ENCODE measurements around the gene DMXL1.

DMXL1 gene

GRCh38 chr5:119067450-119067849, 3.4 kb upstream of the DMXL1 start:
- H3K9me3 ChIP-seq (ENCODE audit: insufficient read depth, low read length, severe bottlenecking) = no peaks in the 10 kb centered on the region
- H3K36me3 ChIP-seq (ENCODE audit: insufficient read depth, low read length) = no peaks in the 10 kb centered on the region; the same call in 1 of the 2 replicates
- DNase-seq (no peak), ATAC-seq (ENCODE audit: insufficient read depth, low read depth) (no peak)
- H3K4me2 ChIP-seq (ENCODE audit: insufficient read depth, low read length) = no peak overlapping the region
- H3K4me3 ChIP-seq (ENCODE audit: low read depth in 1 of 2, low read length in 2 of 2) = no peak overlapping the region
- H3K79me2 ChIP-seq (ENCODE audit: insufficient read depth, low read length) = peaks cover 21% of the 10 kb centered on the region
- no peaks in the 10 kb centered on the region for H3K27me3 ChIP-seq (ENCODE audit: insufficient read depth, low read length, poor library complexity)
- no peak overlapping the region for H2AFZ ChIP-seq (ENCODE audit: low read depth, low read length)
- H4K20me1 ChIP-seq (ENCODE audit: insufficient read depth, low read length) = no peaks in the 10 kb centered on the region
- TF ChIP-seq CTCF (IDR thresholded peaks at IDR 0.05; ENCODE audit: borderline replicate concordance, extremely low read depth, low read length, poor library complexity, severe bottlenecking) = no peak
- TF ChIP-seq EZH2 (IDR thresholded peaks at IDR 0.05; ENCODE audit: borderline replicate concordance, low read depth, low read length, severe bottlenecking) = no peak
- peaks cover 16% of the 10 kb centered on the region for H3K4me1 ChIP-seq (ENCODE audit: insufficient read depth, low read length)
- H3K9ac ChIP-seq (ENCODE audit: low read depth, low read length) = no peak overlapping the region
- no peak overlapping the region for H3K27ac ChIP-seq (ENCODE audit: low read length)

GRCh38 chr5:119070578-119070827, 384 bp upstream of the DMXL1 start:
- Histone ChIP-seq H3K27me3 (ENCODE audit: insufficient read depth, low read length, poor library complexity) (no peaks in the 10 kb centered on the region), H3K4me1 (ENCODE audit: insufficient read depth, low read length) (peaks cover 43% of the 10 kb centered on the region), H3K27ac (ENCODE audit: low read length) (peak overlapping the region; percentile 83), H3K4me3 (ENCODE audit: low read depth in 1 of 2, low read length in 2 of 2) (peak overlapping the region; percentile 59 to 96; a peak in 3 of 4 replicates), H2AFZ (ENCODE audit: low read depth, low read length) (peak overlapping the region; percentile 87), H3K79me2 (ENCODE audit: insufficient read depth, low read length) (peaks cover 51% of the 10 kb centered on the region), H3K36me3 (ENCODE audit: insufficient read depth, low read length) (no peaks in the 10 kb centered on the region; the same call in 1 of the 2 replicates), H3K4me2 (ENCODE audit: insufficient read depth, low read length) (peak overlapping the region; percentile 71), H3K9me3 (ENCODE audit: insufficient read depth, low read length, severe bottlenecking) (no peaks in the 10 kb centered on the region), H4K20me1 (ENCODE audit: insufficient read depth, low read length) (no peaks in the 10 kb centered on the region), H3K9ac (ENCODE audit: low read depth, low read length) (peak overlapping the region; percentile 87)
- TF ChIP-seq EZH2 (IDR thresholded peaks at IDR 0.05; ENCODE audit: borderline replicate concordance, low read depth, low read length, severe bottlenecking) (no peak), CTCF (IDR thresholded peaks at IDR 0.05; ENCODE audit: borderline replicate concordance, extremely low read depth, low read length, poor library complexity, severe bottlenecking) (peak; percentile 30)
- no peak for DNase-seq
- ATAC-seq (ENCODE audit: insufficient read depth, low read depth) = peak; percentile 70

DNA sequence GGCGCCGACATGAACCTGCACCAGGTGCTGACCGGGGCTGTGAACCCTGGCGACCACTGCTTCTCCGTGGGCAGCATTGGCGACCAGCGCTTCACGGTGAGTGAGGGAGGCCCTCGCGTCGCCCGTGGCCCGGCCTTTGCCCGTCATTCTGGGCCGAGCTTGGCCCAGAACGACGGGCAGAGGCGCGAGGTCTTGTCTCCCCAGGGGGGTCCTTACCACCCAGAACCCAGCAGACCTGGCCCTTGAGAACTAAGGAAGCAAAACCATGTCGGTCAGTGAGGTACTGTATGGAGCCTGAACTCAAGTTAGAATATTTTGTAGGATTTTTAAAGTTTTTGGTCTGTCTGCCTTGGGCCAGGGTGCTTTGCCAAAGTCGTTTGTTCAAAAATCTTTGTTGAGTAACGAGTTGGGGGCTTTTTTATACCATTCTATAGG, 691 bp downstream of the DMXL1 start:
- Histone ChIP-seq H3K4me3 (ENCODE audit: low read depth in 1 of 2, low read length in 2 of 2) (peak overlapping the region; percentile 59 to 96), H3K4me1 (ENCODE audit: insufficient read depth, low read length) (peaks cover 48% of the 10 kb centered on the region), H3K36me3 (ENCODE audit: insufficient read depth, low read length) (no peaks in the 10 kb centered on the region; the same call in 1 of the 2 replicates), H4K20me1 (ENCODE audit: insufficient read depth, low read length) (no peaks in the 10 kb centered on the region), H3K27me3 (ENCODE audit: insufficient read depth, low read length, poor library complexity) (no peaks in the 10 kb centered on the region), H2AFZ (ENCODE audit: low read depth, low read length) (peak overlapping the region; percentile 87), H3K4me2 (ENCODE audit: insufficient read depth, low read length) (peak overlapping the region; percentile 71), H3K27ac (ENCODE audit: low read length) (peak overlapping the region; percentile 83), H3K79me2 (ENCODE audit: insufficient read depth, low read length) (peaks cover 62% of the 10 kb centered on the region), H3K9ac (ENCODE audit: low read depth, low read length) (peak overlapping the region; percentile 87), H3K9me3 (ENCODE audit: insufficient read depth, low read length, severe bottlenecking) (no peaks in the 10 kb centered on the region)
- TF ChIP-seq CTCF (IDR thresholded peaks at IDR 0.05; ENCODE audit: borderline replicate concordance, extremely low read depth, low read length, poor library complexity, severe bottlenecking) = no peak
- TF ChIP-seq EZH2 (IDR thresholded peaks at IDR 0.05; ENCODE audit: borderline replicate concordance, low read depth, low read length, severe bottlenecking) = no peak
- DNase-seq (no peak), ATAC-seq (ENCODE audit: insufficient read depth, low read depth) (0 out of 3 replicates have a peak, but pooled peaks have one; percentile 1)
